ENCODE measurements around the gene OR5AU1. TPM values are rescaled to one million over a fixed set of nuclear protein-coding genes. Genes with fewer than 3 reads are reported as not detected.
A peak's percentile ranks its signal among the peaks of the same experiment; 100 is the strongest.

The OR5AU1 gene
- not detected in 2 replicates for total RNA-seq (2016; rRNA removed; fragmentation: Illumina TruSeq; extraction: Trizol)
- total RNA-seq (2016; cell fraction: cytosol; rRNA removed; fragmentation: Illumina TruSeq; extraction: Trizol; ENCODE audit: low read depth), result not detected in 2 replicates
- total RNA-seq (2016; cell fraction: insoluble cytoplasmic fraction; rRNA removed; fragmentation: Illumina TruSeq; extraction: Trizol), result not detected in 2 replicates
- total RNA-seq (2016; cell fraction: membrane; rRNA removed; fragmentation: Illumina TruSeq; extraction: Trizol), result not detected in 2 replicates
- total RNA-seq (2016; cell fraction: nucleus; rRNA removed; fragmentation: Illumina TruSeq; extraction: Trizol), result not detected in 2 replicates
- polyA plus RNA-seq (2011; rRNA removed), result not detected in 2 replicates
- polyA plus RNA-seq (2011; cell fraction: cytosol; rRNA removed), result not detected in 2 replicates
- polyA plus RNA-seq (2011; cell fraction: nucleus; rRNA removed), result not detected in 2 replicates
- not detected in 2 replicates for polyA plus RNA-seq (2012)
- polyA plus RNA-seq (2016; cell fraction: cytosol; fragmentation: Illumina TruSeq; extraction: Trizol; ENCODE audit: low read depth), result not detected in 2 replicates
- not detected in 2 replicates for polyA plus RNA-seq (2016; cell fraction: insoluble cytoplasmic fraction; fragmentation: Illumina TruSeq; extraction: Trizol; ENCODE audit: low read depth)
- polyA plus RNA-seq (2016; cell fraction: membrane; fragmentation: Illumina TruSeq; extraction: Trizol; ENCODE audit: low read depth), result not detected in 2 replicates
- polyA plus RNA-seq (2016; cell fraction: nucleus; fragmentation: Illumina TruSeq; extraction: Trizol; ENCODE audit: insufficient read depth, low read depth), result not detected in 2 replicates
- polyA minus RNA-seq (2011; rRNA and poly(A)+ RNA removed; ENCODE audit: low replicate concordance), result not detected in 2 replicates
- polyA minus RNA-seq (2011; cell fraction: cytosol; rRNA and poly(A)+ RNA removed), result not detected in 2 replicates
- not detected in 2 replicates for polyA minus RNA-seq (2011; cell fraction: nucleus; rRNA and poly(A)+ RNA removed)
- not detected for Bru-seq, nascent RNA
- percentile 15 among the genes with signal in this experiment for BruChase-seq, experiment 1, labeled RNA remaining after a 6-hour chase
- BruChase-seq, experiment 2, labeled RNA remaining after a 2-hour chase, result percentile 16 among the genes with signal in this experiment
- long read RNA-seq, experiment 1, result 0 reads
- long read RNA-seq, experiment 2, result 0 reads

DNA sequence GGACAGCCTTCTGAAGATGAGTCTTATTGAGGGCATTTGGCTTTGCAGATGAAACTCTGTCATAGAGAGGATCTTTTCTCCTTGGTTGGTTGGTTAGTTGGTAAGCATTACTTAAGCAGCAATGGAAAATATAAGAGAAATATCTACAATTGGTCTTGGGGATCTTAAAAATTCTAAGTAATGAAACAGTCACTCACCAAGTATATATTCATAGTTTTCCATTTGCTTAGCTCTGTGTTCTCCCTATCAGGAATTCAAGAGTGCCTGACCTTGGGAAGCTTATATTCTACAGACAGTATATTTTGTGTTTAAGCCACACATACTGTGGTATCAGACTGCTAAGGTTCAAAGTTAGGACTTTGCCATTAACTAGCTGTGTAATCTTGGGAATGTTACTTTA lies at the start of gene OR5AU1:
TSS of gene OR5AU1 (minus strand) at position 101 of the 400 bp plus-strand sequence. CDS start 191 bp downstream, outside the sequence.
- CTCF ChIA-PET (ENCODE audit: low intra/inter-chr PET ratio, low total read pairs), result no interaction called here
- Histone ChIP-seq H3K9me3 (ENCODE audit: low read length) (no peaks in the 10 kb centered on the region), H3K27ac (ENCODE audit: extremely low read length, insufficient read depth, low read length) (no peak within 1 kb of the TSS), H3K27me3 (ENCODE audit: control insufficient read depth in 1 of 2, insufficient read depth in 2 of 2, low read length in 2 of 2) (peaks cover 0 to 2% of the 10 kb centered on the region in 2 experiments; a peak in 2 of 5 replicates), H3K9ac (ENCODE audit: insufficient read depth, low read depth, low read length) (no peak within 1 kb of the TSS), H3K36me3 (replicated peaks in 1 of 2; ENCODE audit: control insufficient read depth in 1 of 2, insufficient read depth in 2 of 2, low read length in 2 of 2) (no peaks in the 10 kb centered on the region), H3K4me2 (ENCODE audit: low read depth, low read length) (no peak within 1 kb of the TSS), H2AFZ (ENCODE audit: low read length) (no peak within 1 kb of the TSS), H3K4me3 (replicated peaks in 1 of 3; ENCODE audit: insufficient read depth in 1 of 3, low read depth in 2 of 3, low read length in 3 of 3) (no peak within 1 kb of the TSS), H3K79me2 (ENCODE audit: insufficient read depth, low read length) (no peaks in the 10 kb centered on the region), H3K4me1 (ENCODE audit: insufficient read depth, low read length) (no peaks in the 10 kb centered on the region), H4K20me1 (ENCODE audit: insufficient read depth, low read length) (no peaks in the 10 kb centered on the region)
- intact Hi-C loops (cut with micrococcal nuclease; ENCODE audit: unreplicated experiment), result no loop called here
- DNase-seq (ENCODE audit: low spot score), result no peak
- in situ Hi-C loops (cut with HindIII; ENCODE audit: extremely low pct_ligation_motif_present, low pct_unique_long_range_greater_than_20kb), result no loop called here
- TF ChIP-seq NCOR1 (IDR thresholded peaks at IDR 0.05; ENCODE audit: borderline replicate concordance, low read length) (no peak), KLF15 (CRISPR knock-in tag; IDR thresholded peaks at IDR 0.05; ENCODE audit: borderline replicate concordance) (no peak), REXO4 (CRISPR knock-in tag; IDR thresholded peaks at IDR 0.05; ENCODE audit: borderline replicate concordance) (no peak), MEIS1 (CRISPR knock-in tag; IDR thresholded peaks at IDR 0.05; ENCODE audit: borderline replicate concordance) (no peak)
- no peak for FAIRE-seq
- no TSS peak for BruUV-seq (replicated peaks)
- POLR2A ChIA-PET, result no interaction called here
- ATAC-seq, result no peak
